Adipose tissue (tissue), 3 donors: ENCODE data around the gene SNX18. TPM values are rescaled to one million over a fixed set of nuclear protein-coding genes. Genes with fewer than 3 reads are reported as not detected.
"Not testable (repeated sequence)": the region's sequence is repeated elsewhere in the genome, so short reads cannot be mapped to it uniquely, and the experiment has no call there.

Experiments
- H3K27ac ChIP-seq: one replicate; pipeline ENCODE4 v1.5.1; 2013; ENCODE audit warnings: low read depth, low read length
- WGBS, 3 donors: extraction: QIAGEN DNeasy Blood & Tissue Kit; methylation state at CpG; one replicate each; pipeline ENCODE4 v1.1.7; 2013; 5-methylcytosine and 5-hydroxymethylcytosine counted together
- polyA plus RNA-seq, 3 donors: library from polyadenylated mRNA; stranded (reverse); fragments of 200-250 nt; gene quantifications; one replicate each; pipeline ENCODE4 v1.2.3, GENCODE V29; 2013
- donor health status: healthy with polysubstance abuse.
- donor health status: Bipolar disorder and iron deficiency.
- donor health status: healthy.

Gene SNX18
- polyA plus RNA-seq, 3 donors = 4.2 to 15.9 (median 11.2) TPM

DNA sequence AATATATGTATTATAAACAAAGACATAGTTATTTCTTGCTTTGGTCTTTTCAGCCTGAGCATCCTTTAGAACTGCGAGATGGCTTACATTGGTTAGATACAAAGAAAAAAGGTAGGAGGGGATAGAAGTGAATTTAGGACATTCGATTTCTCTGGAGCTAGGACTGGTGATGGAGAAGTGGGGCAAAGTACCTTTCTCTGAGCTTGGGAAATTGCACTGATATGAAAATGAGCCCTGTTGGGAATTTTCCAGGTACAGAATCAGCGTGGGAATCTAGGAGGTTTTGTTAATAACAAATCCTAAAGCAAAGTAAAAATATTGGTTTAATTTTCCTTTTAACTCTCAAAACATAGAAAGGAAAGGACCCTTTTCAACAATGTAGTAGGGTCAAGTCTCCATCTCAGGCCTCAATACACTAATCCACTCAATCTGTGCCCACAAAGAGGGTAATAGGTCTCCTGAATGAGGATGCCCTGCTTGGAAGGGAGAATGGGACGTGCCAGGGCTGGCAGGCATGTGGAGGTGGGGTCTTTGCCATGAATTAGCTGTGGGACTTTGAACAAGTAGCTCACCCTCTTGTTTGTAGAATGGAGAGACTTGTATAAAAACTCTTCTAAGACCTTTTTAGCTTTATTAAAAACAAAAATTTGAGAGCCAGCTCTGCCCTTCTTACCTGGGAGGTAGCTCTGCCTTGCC lies 17.7 kb downstream of the SNX18 start:
- 40 to 91% (median 89%) methylated on average over 4 of the region's 4 CpGs for WGBS, 3 donors
- no peak overlapping the region for H3K27ac ChIP-seq

DNA sequence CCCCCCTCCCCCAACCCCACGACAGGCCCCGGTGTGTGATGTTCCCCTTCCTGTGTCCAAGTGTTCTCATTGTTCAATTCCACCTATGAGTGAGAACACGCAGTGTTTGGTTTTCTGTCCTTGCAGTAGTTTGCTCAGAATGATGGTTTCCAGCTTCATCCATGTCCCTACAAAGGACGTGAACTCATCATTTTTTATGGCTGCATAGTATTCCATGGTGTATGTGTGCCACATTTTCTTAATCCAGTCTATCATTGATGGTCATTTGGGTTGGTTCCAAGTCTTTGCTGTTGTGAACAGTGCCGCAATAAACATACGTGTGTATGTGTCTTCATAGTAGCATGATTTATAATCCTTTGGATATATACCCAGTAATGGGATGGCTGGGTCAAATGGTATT lies 18.8 kb downstream of the SNX18 start:
- H3K27ac ChIP-seq = not testable (repeated sequence)
- WGBS, 3 donors = 90 to 98% (median 96%) methylated on average over 6 of the region's 6 CpGs

DNA sequence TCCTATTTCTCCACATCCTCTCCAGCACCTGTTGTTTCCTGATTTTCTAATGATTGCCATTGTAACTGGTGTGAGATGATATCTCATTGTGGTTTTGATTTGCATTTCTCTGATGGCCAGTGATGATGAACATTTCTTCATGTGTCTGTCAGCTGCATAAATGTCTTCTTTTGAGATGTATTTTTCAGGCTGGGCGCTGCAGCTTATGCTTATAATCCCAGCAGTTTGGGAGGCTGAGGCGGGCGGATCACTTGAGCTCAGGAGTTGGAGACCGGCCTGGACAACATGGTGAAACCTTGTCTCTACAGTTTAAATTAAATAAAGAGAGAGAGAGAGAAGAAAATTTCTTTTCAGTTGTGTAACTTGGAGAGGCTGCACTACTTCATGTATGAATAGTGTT lies 19.3 kb downstream of the SNX18 start:
- not testable (repeated sequence) for H3K27ac ChIP-seq
- whole genome bisulfite sequencing, 3 donors = 71 to 98% (median 87%) methylated on average over 4 of the region's 4 CpGs

DNA sequence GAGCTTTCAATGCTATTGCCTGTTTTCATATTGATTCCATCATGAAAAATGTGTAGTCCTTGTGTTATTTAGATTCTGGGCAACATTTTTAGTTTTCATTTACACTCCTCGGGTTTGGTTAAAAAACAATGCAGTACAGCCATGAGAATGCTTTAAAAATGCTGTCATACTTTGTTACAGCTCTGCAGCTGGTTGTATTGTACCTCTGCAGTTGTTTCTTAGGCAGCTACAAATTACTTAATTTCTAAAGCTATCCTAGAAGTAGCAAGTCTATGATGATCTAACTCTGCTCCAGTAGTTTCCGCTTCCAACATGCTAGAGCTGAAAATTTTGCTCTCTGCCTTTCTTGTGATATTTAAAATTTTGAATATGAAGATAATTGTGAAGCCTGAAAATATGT lies 20.2 kb downstream of the SNX18 start:
- 55 to 73% (median 69%) methylated on average over 2 of the region's 2 CpGs for WGBS, 3 donors
- no peak overlapping the region for H3K27ac ChIP-seq

DNA sequence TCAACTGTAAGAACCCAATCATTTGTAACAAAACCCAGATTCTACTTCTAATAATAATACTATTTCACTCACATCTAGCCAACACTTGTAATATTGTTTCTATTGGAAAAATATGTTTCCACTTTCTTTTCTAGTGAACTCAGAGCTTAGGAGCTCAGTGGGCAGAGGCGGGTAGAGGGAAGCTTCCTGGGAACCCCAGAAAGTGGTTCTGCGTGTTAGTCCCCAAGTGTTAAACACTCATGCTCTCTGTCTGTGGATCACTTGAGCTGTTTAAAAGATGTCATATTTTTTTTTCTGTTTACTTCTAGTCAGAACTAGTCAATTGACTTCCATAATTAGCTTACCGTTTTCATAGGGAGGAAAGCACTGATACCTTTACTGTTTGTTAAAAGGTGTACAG lies 20.6 kb downstream of the SNX18 start:
- no peak overlapping the region for H3K27ac ChIP-seq
- 66 to 77% (median 73%) methylated on average over 3 of the region's 3 CpGs for WGBS, 3 donors

DNA sequence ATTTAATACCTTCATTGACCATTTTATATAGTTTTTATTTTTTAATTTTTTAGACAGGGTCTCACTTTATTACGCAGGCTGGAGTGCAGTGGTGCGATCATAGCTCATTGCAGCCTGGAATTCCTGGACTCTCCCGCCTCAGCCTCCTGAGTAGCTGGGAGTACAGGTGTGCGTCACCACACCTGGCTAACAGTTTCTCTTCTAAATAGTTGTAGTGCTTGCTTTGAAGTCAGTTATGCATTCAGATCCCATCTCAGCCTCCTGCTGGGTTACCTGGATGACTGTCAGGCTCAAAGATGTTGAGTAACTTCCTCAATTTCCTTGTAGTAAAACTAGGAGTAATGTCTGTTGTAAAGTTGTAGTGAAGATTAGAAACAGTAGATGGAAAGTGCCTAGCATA lies 21.4 kb downstream of the SNX18 start:
- WGBS, 3 donors = 96 to 98% (median 96%) methylated on average over 4 of the region's 4 CpGs
- no peak overlapping the region for H3K27ac ChIP-seq

DNA sequence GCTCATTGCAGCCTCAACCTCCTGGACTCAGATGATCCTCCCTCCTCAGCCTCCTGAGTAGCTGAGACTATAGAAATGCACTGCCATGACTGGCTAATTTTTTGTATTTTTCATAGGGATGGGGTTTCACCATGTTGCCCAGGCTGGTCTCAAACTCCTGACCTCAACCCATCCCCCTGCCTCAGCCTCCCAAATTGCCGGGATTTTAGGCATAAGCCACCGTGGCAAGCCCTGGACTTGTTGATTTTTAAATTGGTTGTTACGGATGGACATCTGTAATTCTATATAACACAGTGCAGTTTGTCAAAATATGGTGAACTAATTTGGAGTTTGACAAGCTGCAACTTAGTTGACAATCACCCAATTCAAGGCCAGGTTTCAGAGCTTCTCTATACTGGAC lies 22.7 kb downstream of the SNX18 start:
- H3K27ac ChIP-seq = no peak overlapping the region
- 95 to 99% (median 99%) methylated on average over 3 of the region's 3 CpGs for WGBS, 3 donors

DNA sequence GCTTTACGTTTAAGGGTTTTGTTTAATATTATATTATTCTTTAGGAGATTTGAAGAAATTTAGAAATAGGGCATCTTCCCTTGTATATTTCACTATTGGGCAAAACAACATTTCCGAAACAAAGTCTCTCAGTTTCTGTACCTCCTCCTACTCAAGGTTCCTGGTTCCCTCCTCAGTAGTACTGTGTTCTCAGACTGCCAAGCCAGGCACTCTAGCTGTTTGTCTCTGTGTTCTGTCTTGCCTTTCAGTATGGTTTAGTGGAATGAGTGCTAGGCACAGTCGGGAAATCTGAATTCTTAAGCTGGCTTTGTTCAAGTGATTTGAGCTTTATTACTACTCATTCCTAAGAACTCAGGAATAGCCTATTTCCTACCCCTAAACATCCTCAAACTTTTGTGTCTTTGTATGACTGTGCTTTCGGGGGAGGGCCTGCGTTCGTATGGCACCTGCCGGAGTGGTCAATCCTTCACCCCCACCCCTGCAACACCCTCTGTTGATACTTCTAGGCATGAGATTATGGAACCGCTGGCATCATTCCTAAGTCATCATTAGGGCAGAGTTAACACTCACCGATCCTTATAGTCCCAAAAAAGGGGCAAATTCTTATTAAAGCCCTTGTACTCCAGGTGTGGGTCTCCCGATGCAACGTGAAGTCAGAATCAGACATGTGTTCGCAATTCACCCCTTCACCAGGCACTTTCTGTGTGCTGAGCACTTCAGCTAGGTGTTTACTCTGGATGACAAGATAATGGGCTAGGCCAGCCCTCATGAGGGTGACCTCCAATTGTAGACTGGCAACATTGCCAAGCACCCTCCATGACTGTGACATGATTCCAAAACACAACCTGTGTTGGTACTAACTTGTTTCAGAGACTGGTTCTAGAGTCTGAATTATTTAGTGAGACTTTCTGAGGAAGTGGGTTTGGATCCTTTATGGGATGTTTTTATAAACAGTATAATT lies 24.5 kb downstream of the SNX18 start:
- no peak overlapping the region for H3K27ac ChIP-seq
- 46 to 94% (median 90%) methylated on average over 12 of the region's 12 CpGs for WGBS, 3 donors

DNA sequence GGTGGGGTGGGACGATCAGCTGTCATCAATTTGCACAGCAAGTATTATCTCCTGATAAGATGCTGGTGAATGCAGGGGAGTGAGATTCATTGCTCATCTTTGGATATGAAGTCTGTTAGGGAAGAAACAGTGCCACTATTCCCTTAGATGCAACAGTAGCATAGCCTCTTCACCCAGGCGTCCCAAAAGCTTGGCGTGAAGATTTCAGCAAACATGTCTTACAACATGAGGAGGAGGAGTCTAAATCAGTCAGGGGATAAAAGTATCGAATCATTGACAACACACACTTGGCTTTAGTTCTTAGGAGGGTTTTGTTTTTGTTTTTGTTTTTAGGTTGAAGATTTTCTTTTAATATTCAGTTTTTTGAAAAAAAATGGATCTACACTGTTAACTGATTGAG lies 26.5 kb downstream of the SNX18 start:
- WGBS, 3 donors = 61 to 79% (median 70%) methylated on average over 4 of the region's 4 CpGs
- no peak overlapping the region for H3K27ac ChIP-seq

DNA sequence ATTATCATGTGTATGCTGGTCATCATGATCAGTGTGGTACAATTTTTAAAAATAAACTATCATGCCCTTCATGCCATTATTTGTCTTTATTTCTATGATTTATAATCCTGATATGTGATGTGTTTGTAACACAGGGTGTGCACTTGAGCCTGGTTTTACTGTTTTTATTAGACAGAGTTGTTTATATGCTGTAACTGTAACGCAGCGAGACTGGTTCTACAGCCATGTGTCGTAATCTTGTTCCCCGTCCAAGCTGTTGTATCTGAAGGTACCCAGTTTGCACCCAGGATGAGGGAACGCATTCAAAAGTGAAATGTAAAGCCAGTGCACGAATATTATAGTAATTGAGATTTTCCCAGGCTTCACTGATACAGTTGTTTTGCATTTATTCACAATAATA lies 28.2 kb downstream of the SNX18 start:
- WGBS, 3 donors = 72 to 82% (median 80%) methylated on average over 6 of the region's 6 CpGs
- no peak overlapping the region for H3K27ac ChIP-seq

DNA sequence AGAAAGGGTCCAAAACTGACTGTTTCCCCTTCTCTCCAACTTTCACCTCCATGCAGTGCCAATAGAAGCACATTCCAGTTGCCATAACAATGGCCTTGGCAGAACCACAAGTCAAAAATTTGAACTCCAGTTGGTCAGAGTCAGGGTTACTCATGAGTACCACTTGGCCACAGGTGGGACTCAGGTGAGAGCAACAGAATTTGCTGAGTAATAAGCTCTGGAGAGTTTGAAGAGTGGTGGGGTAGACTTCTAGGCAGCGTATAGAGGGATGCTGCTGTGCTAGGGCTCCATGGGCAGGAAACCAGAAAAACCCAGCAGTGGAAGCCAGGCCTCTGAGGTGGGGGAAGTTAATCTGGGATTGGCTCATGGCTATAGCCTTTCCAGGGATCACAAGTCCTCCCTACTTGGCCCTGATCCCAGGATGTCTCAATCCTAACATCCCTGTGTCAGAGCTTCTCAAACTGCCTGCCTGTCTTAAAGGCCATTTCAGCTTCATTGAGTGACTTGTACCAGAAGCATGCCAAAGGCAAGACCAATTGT lies 30.2 kb downstream of the SNX18 start:
- 43 to 82% (median 47%) methylated on average over 1 of the region's 1 CpG for WGBS, 3 donors
- no peak overlapping the region for H3K27ac ChIP-seq

DNA sequence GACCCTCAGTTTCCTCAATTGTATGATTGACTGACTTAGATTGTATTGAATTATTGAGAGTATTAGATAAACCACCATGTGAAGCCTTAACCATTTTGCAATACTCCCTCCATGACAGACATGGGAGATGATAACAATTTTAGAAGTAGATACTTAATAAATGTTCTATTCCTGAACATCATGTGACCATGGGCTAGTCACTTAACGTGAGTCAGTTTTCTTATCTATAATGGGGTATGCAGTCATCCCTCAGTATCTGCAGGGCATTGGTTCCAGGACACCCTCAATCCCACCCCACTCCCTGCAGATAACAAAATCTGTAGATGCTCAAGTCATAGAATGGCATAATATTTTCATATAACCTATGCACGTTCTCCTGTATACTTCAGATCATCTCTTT lies 31.0 kb downstream of the SNX18 start:
- no peak overlapping the region for H3K27ac ChIP-seq
- 73 to 85% (median 81%) methylated on average over 2 of the region's 2 CpGs for WGBS, 3 donors

DNA sequence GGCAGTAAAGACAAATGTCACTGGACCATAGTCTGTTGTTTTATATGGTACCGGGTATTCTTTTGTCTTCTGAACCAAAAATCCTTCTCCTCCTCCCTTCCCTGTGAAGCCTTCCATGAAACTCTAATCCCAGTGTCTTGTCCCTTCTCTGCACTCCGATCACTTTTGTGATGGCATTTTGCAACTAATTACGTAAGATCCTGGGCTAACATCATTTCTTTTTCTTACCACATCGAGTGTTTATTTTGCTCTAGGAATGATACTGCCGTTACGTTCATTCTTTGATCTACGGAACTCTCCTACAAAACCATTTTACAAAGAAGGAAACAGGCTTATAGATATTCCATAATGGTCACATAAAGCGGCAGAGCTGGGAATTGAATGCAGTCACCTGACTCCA lies 33.7 kb downstream of the SNX18 start:
- WGBS, 3 donors = 61 to 91% (median 63%) methylated on average over 8 of the region's 8 CpGs

DNA sequence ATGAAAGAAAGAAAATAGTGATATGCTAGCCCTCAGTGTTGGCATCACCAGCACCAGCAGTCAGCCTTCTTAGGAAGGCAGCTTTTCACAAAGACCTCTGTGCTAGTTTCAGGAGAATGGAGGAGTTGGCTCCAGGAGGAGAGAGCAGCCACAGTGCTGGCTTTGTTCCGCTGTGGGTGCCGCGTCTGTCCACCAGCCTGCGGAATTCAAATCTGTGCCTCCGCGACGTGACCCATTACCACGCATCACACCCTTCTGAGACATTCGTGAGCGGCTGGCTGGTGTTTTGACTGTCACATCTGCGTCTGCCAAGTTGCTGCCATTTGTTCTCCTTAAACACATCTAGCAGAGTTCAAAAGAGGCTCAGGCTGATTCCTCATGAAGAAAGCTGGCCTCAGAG lies 34.4 kb downstream of the SNX18 start:
- 93 to 96% (median 94%) methylated on average over 11 of the region's 11 CpGs for WGBS, 3 donors
- H3K27ac ChIP-seq = no peak overlapping the region

More for the DNA sequence above, 33.7 kb downstream of the SNX18 start:
- no peak overlapping the region for H3K27ac ChIP-seq

DNA sequence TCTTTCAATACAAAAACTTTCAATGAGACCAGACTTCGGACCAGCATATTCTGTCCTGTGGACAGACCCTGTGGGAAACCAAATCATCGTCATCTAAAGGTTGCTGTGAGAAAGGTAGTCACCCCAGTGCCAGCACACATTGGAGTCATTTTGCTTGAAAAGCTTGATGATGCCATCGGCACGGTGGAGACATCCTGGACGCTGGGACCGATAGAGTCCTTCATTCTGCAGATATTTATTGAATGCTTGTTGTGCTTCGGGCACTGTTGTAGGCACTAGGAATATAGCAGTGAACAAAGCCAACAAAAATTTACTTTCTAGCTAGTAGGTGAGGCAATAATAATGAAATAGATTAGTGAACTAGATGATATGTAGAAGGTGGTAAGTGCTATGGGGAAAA lies 34.9 kb downstream of the SNX18 start:
- WGBS, 3 donors = 97 to 98% (median 98%) methylated on average over 7 of the region's 7 CpGs
- H3K27ac ChIP-seq = no peak overlapping the region

DNA sequence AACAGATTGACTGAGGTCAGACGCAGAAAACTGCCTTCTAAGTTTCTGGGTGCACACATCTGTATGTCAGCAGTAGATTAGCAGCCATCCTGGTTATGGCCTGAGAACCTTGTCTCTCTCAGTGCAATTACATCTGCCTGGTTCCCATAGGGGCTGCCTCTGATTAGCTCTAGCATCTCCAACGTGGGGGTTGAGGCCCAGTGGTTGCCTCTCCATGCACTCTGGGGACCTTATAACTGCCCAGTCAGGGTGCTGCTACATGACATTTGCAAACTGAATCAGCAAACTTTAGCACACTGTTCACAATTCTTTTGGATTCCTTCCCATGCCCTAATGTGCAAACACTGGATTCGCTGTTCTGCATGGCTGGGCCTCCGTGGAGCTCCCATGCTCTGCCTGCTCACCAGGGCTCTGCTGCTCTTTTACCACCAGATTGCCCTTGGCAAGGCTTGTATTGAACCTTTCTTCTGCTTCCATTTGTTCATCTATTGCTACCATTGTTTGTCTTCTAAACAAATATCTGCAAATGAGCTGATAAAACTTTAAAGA lies 36.2 kb downstream of the SNX18 start:
- WGBS, 3 donors = 43 to 88% (median 82%) methylated on average over 4 of the region's 4 CpGs

DNA sequence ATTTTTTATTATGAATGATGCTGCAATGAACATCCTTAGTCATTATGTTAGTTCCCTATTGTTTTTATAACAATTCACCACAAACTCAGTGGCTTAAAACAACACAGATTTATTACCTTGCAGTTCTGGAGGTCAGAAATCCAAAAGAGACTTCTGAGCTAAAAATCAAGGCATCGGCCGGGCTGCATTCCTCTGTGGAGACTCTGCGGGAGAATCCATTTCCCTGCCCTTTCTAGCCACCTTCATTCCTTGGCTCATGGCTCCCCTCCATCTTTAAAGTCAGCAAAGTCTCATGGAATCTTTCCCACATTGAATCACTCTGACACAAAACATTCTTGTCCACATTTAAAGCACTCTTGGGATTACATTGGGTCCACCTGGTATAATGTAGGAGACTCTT lies 38.6 kb downstream of the SNX18 start:
- WGBS, 3 donors = 53 to 83% (median 78%) methylated on average over 3 of the region's 3 CpGs
- H3K27ac ChIP-seq = no peak overlapping the region

More for the DNA sequence above, 36.2 kb downstream of the SNX18 start:
- H3K27ac ChIP-seq = no peak overlapping the region

DNA sequence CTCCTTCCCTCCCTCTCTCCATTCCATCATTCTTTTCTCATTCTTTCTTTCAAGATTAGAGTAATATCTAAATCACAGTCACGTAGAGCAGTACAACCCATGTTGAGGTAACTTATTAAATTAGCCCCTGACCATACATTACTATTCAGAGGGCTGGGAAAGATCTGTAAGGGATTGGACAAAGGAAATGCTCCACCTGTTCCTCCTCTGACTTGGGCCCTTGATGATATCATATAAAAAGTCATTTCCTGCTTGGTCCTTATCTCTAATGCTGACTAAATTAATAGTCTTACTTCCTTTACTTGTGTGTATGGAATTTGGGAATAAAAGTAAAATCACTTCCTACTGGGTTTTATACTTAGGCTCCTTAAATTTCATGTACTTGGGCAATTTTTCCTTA lies 40.8 kb downstream of the SNX18 start:
- H3K27ac ChIP-seq = no peak overlapping the region
- WGBS, 3 donors = 64 to 77% (median 74%) methylated on average over 1 of the region's 1 CpG

DNA sequence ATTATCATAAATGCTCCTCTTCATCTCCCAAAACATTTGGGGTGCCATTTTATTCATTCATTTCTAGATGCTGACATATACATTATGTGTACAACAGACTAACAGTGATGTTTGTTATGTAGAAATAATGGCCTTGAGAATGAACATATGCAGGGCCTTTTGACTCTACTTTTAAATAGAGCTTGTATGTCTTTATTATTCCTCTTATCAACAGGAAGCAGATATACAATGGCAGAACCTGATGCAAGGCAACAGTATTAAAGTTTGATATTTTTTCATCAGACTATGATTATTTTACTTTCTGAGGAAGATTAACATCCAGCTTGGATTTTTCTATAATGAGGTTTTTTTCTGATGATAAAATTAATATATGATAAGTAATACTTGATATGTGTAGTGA lies 44.1 kb downstream of the SNX18 start:
- H3K27ac ChIP-seq = no peak overlapping the region
